AG09309 (cell line): ENCODE results near the gene ELL.
A peak's percentile ranks its signal among the peaks of the same experiment; 100 is the strongest.

ENCODE experiments used
- DNase-seq: peaks from one replicate; pipeline ENCODE4 v3.0.0-alpha.2; 2010; ENCODE audit warnings: low read depth
- H3K4me3 ChIP-seq: 2 replicates; pipeline ENCODE4 v1.5.1; 2011; ENCODE audit warnings: mild to moderate bottlenecking, low read depth, low read length, moderate library complexity; ENCODE audit not compliant: control insufficient read depth
- TF ChIP-seq, protein P1 (sequence below): IDR thresholded peaks from 2 replicates; pipeline ENCODE4 v1.5.1; 2011; ENCODE audit warnings: mild to moderate bottlenecking, low read depth, low read length, inconsistent platforms; ENCODE audit not compliant: insufficient read depth, control insufficient read depth; ENCODE audit errors: missing control alignments

Gene ELL

DNA sequence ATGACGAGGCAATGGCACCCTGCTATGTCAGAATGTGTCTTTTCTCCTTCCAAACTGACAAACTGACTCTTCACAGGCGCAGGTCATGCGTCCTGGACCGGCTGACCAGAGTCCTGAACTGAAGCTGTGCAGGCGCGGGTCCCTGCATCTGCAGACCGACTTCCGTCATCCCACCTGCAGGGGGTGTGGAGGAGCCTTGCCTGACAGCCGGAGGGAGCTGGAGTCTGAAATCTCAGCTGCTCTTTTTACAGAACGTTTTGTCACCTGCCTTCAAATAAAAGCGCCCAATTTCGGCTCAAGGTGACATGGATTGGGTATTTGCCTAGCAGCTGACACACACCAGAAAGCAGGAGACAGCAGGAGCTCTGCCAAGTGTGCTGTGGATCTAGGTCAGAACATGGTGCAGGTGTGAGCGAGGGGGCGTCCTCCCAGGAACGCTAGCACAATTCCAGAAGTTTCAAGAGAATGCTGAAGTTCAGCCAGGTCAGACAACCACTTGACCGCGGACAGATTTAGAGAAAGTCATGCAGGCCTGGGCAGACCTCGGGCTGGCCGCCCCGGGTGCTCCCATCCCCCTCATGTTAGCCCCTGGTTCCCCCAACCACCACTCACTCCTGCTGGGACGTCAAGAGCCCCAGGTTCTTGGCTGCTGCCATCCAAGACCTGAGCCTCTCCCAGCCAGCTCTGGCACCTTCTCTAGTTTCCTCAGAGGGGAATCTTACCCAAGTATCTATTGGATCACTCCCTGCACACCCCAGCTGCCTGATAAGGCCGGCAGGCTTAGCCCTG is 32.8 kb downstream of the ELL start:
- TF ChIP-seq, protein P1, sequence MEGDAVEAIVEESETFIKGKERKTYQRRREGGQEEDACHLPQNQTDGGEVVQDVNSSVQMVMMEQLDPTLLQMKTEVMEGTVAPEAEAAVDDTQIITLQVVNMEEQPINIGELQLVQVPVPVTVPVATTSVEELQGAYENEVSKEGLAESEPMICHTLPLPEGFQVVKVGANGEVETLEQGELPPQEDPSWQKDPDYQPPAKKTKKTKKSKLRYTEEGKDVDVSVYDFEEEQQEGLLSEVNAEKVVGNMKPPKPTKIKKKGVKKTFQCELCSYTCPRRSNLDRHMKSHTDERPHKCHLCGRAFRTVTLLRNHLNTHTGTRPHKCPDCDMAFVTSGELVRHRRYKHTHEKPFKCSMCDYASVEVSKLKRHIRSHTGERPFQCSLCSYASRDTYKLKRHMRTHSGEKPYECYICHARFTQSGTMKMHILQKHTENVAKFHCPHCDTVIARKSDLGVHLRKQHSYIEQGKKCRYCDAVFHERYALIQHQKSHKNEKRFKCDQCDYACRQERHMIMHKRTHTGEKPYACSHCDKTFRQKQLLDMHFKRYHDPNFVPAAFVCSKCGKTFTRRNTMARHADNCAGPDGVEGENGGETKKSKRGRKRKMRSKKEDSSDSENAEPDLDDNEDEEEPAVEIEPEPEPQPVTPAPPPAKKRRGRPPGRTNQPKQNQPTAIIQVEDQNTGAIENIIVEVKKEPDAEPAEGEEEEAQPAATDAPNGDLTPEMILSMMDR: peak; percentile 33
- no peak for DNase-seq

DNA sequence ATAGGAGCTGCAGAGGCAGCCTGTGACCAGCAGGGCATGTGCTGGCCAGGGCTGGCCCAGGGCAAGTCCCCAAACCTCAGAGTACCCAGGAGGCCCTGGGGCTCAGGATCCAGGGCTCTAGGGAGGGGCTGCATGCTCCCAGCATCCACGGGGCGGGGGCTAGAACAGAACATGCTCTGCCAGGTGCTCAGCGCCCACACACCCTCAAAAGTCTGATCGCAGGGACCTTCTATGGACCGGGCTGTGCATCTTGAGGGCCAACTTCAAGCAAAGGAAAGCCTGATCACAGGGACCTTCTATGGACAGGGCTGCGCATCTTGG is 33.5 kb downstream of the ELL start:
- TF ChIP-seq, protein P1: no peak
- no peak overlapping the region for H3K4me3 ChIP-seq
- no peak for DNase-seq

More for the DNA sequence above, 32.8 kb downstream of the ELL start:
- H3K4me3 ChIP-seq: no peak overlapping the region

DNA sequence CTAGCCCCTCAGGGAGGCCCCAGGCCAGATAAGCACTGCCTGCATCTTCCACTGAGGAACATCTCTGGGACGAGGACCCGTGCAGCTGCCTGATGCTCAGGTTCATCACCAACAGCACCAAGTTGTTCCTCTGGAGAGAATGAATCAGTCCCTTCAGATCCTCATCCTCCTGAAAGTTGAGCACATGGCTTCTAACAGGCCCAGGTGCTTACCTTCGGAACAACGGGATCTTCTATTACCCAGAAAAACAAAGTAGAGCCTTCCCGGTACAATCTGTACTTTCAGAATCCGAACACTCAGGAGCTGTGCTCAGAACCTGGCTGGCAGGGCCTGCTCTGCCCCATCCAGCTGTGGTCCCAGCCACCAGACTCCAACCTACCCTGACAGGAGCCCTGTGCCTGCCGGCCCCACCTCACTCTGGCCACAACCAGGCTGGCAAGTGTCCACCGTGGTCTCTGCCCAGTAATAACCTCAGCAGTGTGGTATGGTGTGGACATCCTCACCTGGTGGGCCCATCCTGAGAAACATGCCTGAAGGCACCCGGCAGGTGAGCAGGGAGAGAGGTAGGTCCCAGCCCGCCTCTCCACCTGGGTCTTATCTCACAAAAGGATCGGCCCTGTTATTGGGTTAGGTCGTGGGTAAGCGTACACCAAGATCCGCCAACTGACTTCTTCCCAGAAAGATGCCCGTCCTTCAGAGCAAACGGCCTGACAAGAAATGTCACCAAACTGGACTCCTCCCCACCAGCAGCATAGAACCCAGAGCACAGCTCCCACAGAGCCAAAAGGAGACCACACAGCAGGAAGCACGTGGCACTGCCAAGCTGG is 34.1 kb downstream of the ELL start:
- no peak overlapping the region for H3K4me3 ChIP-seq
- no peak for DNase-seq
- TF ChIP-seq, protein P1: peak; percentile 41

DNA sequence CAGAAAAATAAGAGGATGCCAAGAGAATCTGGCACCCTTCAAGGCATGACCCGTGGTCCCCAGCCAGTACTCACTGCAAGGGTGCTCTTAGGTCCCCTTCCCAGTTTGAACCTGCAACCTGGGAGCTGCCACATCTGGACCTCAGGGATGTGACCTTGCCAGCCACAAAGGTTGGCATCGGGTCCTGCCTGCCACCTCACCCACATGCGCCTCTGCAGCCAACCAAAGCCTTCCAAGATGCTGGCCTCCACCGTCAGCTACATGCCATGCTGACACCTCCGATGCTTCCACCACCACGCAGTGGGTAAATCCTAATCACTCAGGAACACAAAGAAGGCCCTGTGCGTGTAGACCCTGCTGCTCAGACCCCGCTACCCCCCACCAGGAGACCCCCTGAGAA is 35.1 kb downstream of the ELL start:
- TF ChIP-seq, protein P1: no peak
- no peak overlapping the region for H3K4me3 ChIP-seq
- no peak for DNase-seq

DNA sequence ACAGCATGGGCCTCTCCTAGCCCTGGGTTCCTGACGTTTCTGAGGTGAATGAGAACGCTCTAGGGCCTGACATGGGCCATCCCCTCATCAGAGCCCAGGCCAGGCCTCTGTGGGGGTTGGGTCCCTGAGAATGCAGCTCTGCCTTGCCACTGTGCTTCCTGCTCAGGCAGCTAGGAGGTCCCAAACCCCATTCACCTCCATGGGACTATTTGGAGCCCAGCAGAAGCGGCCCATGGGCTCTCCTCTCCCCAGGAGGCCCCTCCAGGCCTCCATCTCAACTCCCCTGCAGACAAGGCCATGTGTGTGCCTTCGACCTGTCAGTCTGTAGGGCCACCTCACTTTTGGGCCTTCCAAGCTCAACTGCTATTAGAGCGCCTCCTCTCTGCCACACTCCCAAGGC is 36.9 kb downstream of the ELL start:
- TF ChIP-seq, protein P1: peak; percentile 7
- H3K4me3 ChIP-seq: no peak overlapping the region
- DNase-seq: no peak

DNA sequence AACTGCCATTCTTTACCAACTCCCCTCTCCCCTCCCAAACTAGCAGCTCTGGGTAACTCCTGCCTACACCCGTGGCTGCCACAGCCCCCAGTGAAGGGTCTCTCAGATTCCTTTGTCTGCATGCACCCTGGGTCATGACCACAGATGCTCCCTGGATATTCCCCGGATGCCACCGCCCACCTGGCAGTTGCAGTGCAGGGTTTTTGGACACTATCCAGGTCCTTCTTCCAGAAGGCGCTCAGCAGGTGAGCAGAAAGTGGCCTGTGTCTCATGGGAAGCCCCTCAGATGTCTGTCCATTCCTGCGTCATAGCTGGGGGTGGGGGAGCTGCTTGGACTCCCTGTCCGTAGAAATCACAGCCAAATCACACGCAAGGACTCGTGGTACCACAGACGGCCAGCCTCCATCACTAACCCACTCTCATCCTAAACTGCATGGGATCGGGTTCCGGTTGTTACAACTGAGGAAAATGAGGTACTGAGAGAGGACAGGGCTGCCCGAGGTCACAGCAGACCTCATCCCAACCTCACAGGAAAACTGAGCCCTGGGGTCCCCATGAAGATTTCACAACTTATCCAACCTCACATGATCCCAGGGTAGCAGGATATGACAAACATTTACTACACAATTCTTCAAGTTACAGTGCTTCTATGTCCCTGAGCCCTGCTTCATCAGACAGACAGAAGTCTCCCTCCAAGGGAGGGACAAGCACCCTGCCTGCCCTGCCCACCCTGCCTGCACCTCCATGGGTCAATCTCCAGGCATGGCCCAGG is 38.6 kb downstream of the ELL start:
- H3K4me3 ChIP-seq: no peak overlapping the region
- DNase-seq: no peak
- TF ChIP-seq, protein P1: no peak
